Colonic mucosa (tissue), 4 donors: ENCODE measurements around the gene GRID1. TPM values are rescaled to one million over a fixed set of nuclear protein-coding genes. Genes with fewer than 3 reads are reported as not detected.

ENCODE experiments used
- DNase-seq: peaks from one replicate; pipeline ENCODE4 v3.0.0-alpha.2; 2020
- H3K27ac ChIP-seq: fragments of 200-600 bp; one replicate; pipeline ENCODE4 v1.8.0; 2021
- H3K27me3 ChIP-seq: fragments of 200-600 bp; one replicate; pipeline ENCODE4 v1.8.0; 2021
- H3K36me3 ChIP-seq: fragments of 200-600 bp; one replicate; pipeline ENCODE4 v1.8.0; 2021
- H3K4me1 ChIP-seq: fragments of 200-600 bp; one replicate; pipeline ENCODE4 v1.8.0; 2021; ENCODE audit warnings: mild to moderate bottlenecking
- H3K4me3 ChIP-seq: fragments of 200-600 bp; one replicate; pipeline ENCODE4 v1.8.0; 2021
- H3K9ac ChIP-seq, 2 donors: one replicate each; pipeline ENCODE4 v1.7.0; 2013; ENCODE audit warnings: control low read depth in 2 of 2, low read depth in 2 of 2, low read length in 2 of 2
- H3K9me3 ChIP-seq: fragments of 200-600 bp; one replicate; pipeline ENCODE4 v1.8.0; 2021
- intact Hi-C: fragments of 100-400 bp; cut with DNase I; formaldehyde crosslinking; loops from one replicate; pipeline ENCODE4 v1.14.1; 2022
- total RNA-seq, 2 donors: library from RNA; stranded (reverse); fragmentation: NEBNext Ultra II Directional in 1 of 2; extraction: Animal tissue kit (Norgen Biotek cat#: 25700) in 1 of 2; gene quantifications; one replicate each; pipeline ENCODE4 v1.2.1, GENCODE V29; 2021
- TF ChIP-seq, protein P1 (sequence below): fragments of 200-600 bp; IDR thresholded peaks from one replicate; pipeline ENCODE4 v1.8.0; 2022; ENCODE audit warnings: antibody characterized with exemption, mild to moderate bottlenecking
- donor health status: healthy.
- donor health status: DM: no; HTN: no; CAD: no.
- donor health status: DM: no; HTN: no; CAD: no.

Gene GRID1
- total RNA-seq, 2 donors from 2014 or later, result 0.30 to 0.37 TPM

DNA sequence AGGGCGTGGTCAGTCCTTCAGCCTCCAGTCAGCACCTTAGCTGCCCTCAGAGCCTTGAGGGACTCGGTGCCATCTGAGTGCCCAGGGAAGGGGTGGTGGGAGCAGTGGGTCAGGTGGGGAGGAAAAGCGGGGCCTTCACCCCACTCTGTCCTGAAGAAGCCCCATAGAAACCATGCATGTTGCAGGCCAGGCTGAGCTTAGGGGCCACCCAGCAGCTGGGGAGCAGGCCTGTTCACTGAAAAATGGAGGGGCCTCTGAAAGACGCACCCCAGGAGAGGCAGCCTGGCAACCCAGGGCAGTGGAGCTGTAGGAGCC, 144.3 kb downstream of the GRID1 start:
- no peaks in the 10 kb centered on the region for H3K27me3 ChIP-seq
- H3K9me3 ChIP-seq, result no peaks in the 10 kb centered on the region
- TF ChIP-seq, protein P1, sequence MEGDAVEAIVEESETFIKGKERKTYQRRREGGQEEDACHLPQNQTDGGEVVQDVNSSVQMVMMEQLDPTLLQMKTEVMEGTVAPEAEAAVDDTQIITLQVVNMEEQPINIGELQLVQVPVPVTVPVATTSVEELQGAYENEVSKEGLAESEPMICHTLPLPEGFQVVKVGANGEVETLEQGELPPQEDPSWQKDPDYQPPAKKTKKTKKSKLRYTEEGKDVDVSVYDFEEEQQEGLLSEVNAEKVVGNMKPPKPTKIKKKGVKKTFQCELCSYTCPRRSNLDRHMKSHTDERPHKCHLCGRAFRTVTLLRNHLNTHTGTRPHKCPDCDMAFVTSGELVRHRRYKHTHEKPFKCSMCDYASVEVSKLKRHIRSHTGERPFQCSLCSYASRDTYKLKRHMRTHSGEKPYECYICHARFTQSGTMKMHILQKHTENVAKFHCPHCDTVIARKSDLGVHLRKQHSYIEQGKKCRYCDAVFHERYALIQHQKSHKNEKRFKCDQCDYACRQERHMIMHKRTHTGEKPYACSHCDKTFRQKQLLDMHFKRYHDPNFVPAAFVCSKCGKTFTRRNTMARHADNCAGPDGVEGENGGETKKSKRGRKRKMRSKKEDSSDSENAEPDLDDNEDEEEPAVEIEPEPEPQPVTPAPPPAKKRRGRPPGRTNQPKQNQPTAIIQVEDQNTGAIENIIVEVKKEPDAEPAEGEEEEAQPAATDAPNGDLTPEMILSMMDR, result no peak
- no peak overlapping the region for H3K9ac ChIP-seq
- H3K36me3 ChIP-seq, result no peaks in the 10 kb centered on the region
- H3K27ac ChIP-seq, result no peak overlapping the region
- DNase-seq, result no peak
- H3K4me3 ChIP-seq, result no peak overlapping the region
- no peaks in the 10 kb centered on the region for H3K4me1 ChIP-seq
- intact Hi-C loops, result no loop called here

DNA sequence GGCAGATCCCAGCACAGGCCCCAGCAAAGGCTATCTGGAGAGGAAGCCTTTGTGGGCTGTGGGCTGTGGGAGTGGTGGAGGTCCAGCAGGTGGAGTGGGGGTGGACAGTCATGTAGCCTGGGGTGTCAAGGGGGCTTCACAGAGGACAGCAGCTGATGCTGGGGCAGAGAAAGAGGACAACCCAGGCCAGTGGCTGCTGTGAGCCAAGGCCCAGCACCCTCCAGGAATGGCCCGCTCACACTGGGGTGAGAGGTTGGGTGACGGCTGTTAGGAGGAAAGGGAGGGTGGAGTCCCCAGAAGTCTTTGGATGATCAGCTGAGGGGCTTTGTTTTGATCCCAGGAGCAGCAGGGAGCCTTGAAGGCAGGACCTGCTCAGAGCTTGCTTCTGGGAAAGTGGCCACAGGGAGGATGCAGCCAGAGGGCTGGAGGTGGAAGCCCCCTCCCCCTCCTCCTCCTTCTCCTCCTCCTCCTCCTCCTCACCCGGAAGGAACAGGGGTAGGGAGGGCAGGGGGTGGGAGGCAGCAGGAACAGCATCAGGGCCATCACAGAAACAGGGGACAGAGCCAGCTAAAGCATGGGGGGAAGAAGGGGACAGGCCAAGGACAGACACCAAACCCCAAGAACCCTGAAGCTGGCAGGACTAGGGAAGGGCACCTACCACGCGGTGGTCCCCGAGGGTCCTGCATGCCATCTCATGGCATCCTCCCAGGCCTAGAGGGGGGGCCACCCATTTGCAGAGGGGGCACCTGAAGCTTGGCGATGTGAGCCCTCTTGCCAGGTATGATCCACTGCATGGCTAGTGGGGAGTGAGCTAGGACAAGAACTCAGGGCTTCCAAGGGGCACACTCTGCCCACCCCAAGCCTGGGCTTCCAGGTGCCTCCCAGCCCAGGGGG, 144.9 kb downstream of the GRID1 start:
- H3K27me3 ChIP-seq, result no peaks in the 10 kb centered on the region
- H3K9ac ChIP-seq, result no peak overlapping the region
- H3K27ac ChIP-seq, result no peak overlapping the region
- H3K9me3 ChIP-seq, result no peaks in the 10 kb centered on the region
- intact Hi-C loops, result no loop called here
- DNase-seq, result no peak
- no peaks in the 10 kb centered on the region for H3K36me3 ChIP-seq
- H3K4me3 ChIP-seq, result no peak overlapping the region
- TF ChIP-seq, protein P1, result no peak
- H3K4me1 ChIP-seq, result no peaks in the 10 kb centered on the region

DNA sequence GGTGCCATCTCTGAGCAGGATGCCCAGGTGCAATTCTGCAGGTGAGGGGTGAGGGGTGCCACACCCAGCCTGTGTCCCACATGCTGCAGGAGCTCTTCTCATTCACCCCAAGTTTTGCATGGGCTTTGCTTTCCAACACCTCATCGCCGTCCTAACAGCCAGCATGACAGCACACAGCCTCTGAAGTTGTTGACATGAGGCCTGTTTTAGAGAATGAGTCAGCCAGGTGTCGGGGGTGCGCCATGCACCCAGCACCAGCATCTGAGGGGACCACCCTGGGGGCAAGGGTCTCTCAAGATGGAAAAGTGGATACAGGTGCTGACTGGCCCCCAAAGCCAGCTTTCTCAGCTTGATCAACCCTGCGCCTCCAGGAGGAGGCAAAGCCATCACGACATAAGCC, 146.0 kb downstream of the GRID1 start:
- Histone ChIP-seq H3K36me3 (no peaks in the 10 kb centered on the region), H3K4me1 (no peaks in the 10 kb centered on the region), H3K9ac (no peak overlapping the region), H3K27ac (no peak overlapping the region), H3K4me3 (no peak overlapping the region), H3K9me3 (no peaks in the 10 kb centered on the region), H3K27me3 (no peaks in the 10 kb centered on the region)
- TF ChIP-seq, protein P1, result no peak
- intact Hi-C loops, result no loop called here
- no peak for DNase-seq

DNA sequence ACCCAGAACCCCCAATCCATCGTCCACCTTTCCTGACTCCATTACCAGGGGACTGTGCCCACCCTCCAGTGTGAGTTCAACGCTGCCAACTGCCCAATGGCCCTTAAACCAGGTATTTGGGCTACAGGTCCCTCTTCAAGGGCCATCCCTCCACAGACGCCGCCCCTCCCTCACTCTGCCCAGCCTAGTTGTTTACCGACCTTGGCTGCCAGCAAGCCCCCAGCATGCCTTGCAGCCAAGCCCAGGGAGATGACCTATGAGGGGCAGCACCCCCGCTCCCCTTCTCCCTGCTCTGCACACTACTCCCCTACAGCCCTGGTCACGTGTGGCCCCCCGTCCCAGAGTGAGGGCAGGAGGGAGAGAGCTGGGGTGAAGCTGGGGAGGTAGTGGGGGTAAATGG, 147.3 kb downstream of the GRID1 start:
- Histone ChIP-seq H3K9me3 (no peaks in the 10 kb centered on the region), H3K27me3 (no peaks in the 10 kb centered on the region), H3K4me3 (no peak overlapping the region), H3K36me3 (no peaks in the 10 kb centered on the region), H3K9ac (no peak overlapping the region), H3K27ac (no peak overlapping the region), H3K4me1 (no peaks in the 10 kb centered on the region)
- TF ChIP-seq, protein P1, result no peak
- DNase-seq, result no peak
- intact Hi-C loops, result no loop called here

DNA sequence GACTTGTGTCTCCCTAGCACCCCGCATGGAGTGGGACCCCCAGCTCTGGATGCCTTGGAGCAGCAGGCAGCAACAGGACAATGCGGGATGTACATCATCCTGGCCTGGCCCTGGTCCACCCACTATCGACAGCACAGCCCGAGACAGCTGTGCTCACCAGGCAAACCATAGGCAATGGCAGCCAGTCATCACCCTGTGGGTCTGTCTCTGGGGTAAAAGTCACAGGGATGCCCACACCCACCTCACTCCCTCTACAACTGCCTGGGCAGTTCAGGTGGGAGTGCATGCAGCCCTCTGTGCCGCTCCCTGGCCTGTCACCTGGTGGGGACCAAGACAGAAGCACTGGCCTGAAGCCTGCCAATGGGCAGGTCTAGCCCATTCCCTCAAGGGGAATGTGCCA, 147.8 kb downstream of the GRID1 start:
- Histone ChIP-seq H3K4me3 (no peak overlapping the region), H3K4me1 (no peaks in the 10 kb centered on the region), H3K9me3 (no peaks in the 10 kb centered on the region), H3K9ac (no peak overlapping the region), H3K27ac (no peak overlapping the region), H3K36me3 (no peaks in the 10 kb centered on the region), H3K27me3 (no peaks in the 10 kb centered on the region)
- intact Hi-C loops, result no loop called here
- TF ChIP-seq, protein P1, result no peak
- no peak for DNase-seq
